Astrocyte of the cerebellum (primary cell): ENCODE results near the gene AMZ2.
"Not testable (repeated sequence)": the region's sequence is repeated elsewhere in the genome, so short reads cannot be mapped to it uniquely, and the experiment has no call there.

Experiments used
- DNase-seq: peaks from one replicate; pipeline ENCODE4 v3.0.0-alpha.2; 2011; ENCODE audit warnings: low read depth
- H3K4me3 ChIP-seq: 2 replicates; pipeline ENCODE4 v1.5.1; 2011; ENCODE audit warnings: mild to moderate bottlenecking, low read depth, low read length, moderate library complexity
- CTCF ChIP-seq: IDR thresholded peaks from 2 replicates; pipeline ENCODE4 v1.5.1; 2012; ENCODE audit warnings: low read length, low read depth, moderate library complexity, mild to moderate bottlenecking; ENCODE audit errors: missing control alignments
- in situ Hi-C: cut with HindIII; loops from 2 replicates; pipeline ENCODE4 v1.10.0; 2017; ENCODE audit warnings: low sequenced_read_pairs

Gene AMZ2

GRCh38 chr17:68273722-68274121, 25.9 kb downstream of the AMZ2 start:
- in situ Hi-C loops: loop anchor here (25.0 kb wide), 1 partner anchor 164 kb away; no protein-coding TSS in a partner anchor
- TF ChIP-seq CTCF: no peak
- no peak for DNase-seq
- no peak overlapping the region for H3K4me3 ChIP-seq

GRCh38 chr17:68276339-68276738, 28.5 kb downstream of the AMZ2 start:
- in situ Hi-C loops, DNase-seq, H3K4me3 ChIP-seq: not testable (repeated sequence)

GRCh38 chr17:68277807-68278206, 30.0 kb downstream of the AMZ2 start:
- no peak overlapping the region for H3K4me3 ChIP-seq
- in situ Hi-C loops: no loop called here
- no peak for TF ChIP-seq CTCF
- no peak for DNase-seq

- DNase-seq, H3K4me3 ChIP-seq, in situ Hi-C loops: not testable (repeated sequence)
Measured at GRCh38 chr17:68281965-68282364, 34.1 kb downstream of the AMZ2 start.

- no peak for DNase-seq
- in situ Hi-C loops: no loop called here
- H3K4me3 ChIP-seq: no peak overlapping the region
- TF ChIP-seq CTCF: no peak
Measured at GRCh38 chr17:68288375-68288774, 40.5 kb downstream of the AMZ2 start.

GRCh38 chr17:68288804-68289203, 41.0 kb downstream of the AMZ2 start:
- DNase-seq: no peak
- no peak overlapping the region for H3K4me3 ChIP-seq
- TF ChIP-seq CTCF: no peak
- in situ Hi-C loops: no loop called here

- no peak for DNase-seq
- in situ Hi-C loops: no loop called here
- H3K4me3 ChIP-seq: peak overlapping the region; percentile 55
- no peak for TF ChIP-seq CTCF
Measured at GRCh38 chr17:68289473-68289872, 41.6 kb downstream of the AMZ2 start.

GRCh38 chr17:68289936-68290267, 42.1 kb downstream of the AMZ2 start:
- no peak for TF ChIP-seq CTCF
- in situ Hi-C loops: no loop called here
- no peak for DNase-seq
- H3K4me3 ChIP-seq: peak overlapping the region; percentile 55
